T47D (cell line): Measurements from ENCODE around the gene PXYLP1.

ENCODE experiments used
- DNase-seq, 2 experiments: peaks; one replicate each; pipeline versions ENCODE4 v3.0.0 to v3.0.0-alpha.2; 2011 to 2012; ENCODE audit warnings: low read depth in 1 of 2, low spot score in 1 of 2
- JUND ChIP-seq: IDR thresholded peaks from 2 replicates; pipeline ENCODE4 v1.6.1; 2012; ENCODE audit warnings: low read depth
- in situ Hi-C: cut with HindIII; loops from 2 replicates; pipeline ENCODE4 v1.10.0; 2016; ENCODE audit warnings: low sequenced_read_pairs, low pct_unique_long_range_greater_than_20kb

The PXYLP1 gene

DNA sequence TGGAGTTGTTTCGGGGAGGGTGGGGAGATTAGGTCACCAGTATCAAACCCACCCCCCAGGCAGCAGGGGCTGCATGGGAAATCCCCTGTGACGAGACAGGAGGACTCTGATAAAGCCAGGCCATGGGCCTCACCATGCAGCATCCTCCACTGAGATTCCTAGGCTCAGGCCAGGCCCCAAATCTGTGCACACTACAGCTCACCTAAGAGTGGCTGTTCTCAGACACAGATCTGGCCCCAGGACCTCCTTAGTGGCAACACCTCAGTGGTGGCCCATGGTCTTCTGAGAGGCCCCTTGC is 29.0 kb downstream of the PXYLP1 start:
- DNase-seq: no peak
- in situ Hi-C loops: no loop called here
- no peak for TF ChIP-seq JUND

DNA sequence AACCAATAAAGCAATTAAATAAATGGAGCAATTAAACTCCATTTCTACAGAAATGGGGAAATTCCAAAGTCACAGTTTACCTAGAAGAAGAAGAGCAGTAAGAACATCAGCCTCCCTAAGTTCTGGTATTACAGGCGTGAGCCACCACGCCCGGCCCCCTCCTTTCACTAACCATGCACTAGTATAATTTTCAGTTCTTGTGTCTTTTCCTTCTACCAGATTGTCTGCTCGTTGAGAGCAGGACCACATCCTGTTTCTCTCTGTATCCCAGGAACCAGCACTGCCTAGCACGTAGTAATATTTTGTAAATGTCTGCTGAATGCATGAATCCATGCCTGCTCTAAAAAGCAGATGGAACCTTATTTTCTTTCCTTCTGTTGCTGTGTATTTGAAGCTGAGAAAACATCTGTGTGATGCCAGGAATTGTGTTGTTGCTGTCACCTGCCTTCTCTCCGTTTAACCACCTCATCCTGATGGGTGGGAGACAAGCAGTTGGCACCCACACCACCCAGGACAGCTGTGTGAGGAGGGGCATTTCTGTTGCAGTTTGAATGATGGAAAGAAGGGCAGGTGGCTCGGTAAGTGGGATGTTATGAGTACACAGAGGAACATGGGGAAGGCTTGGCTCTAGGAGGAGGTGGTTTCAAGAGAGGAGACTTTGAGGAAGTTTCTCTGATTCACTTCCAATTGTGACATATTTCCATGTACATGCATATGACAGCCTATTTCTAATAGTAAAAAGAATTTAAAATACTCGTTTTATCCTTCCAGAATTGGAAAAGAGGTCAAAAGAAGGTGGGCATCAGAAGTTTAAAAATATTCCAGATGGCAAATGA is 30.1 kb downstream of the PXYLP1 start:
- no peak for DNase-seq

DNA sequence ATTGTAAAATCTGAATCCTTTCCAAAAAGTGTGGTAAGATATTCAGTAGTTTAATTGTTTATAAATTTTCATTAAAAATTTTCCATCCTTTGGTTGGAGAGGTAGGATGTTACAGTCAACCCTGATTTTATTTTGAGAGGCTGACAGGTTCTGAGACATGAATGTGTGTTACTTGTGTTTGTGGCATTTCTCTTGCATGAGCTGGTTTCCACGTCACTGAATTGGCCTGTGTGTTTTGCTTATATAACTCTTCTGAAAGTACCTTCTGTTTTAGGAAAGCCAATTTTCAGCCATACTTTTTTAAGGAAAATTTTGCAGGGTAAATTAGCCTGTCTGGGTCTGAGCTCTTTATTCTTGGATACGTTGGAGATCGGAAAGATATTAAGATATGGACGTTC is 30.7 kb downstream of the PXYLP1 start:
- in situ Hi-C loops: no loop called here
- TF ChIP-seq JUND: no peak
- DNase-seq: no peak

More for the DNA sequence above, 30.1 kb downstream of the PXYLP1 start:
- in situ Hi-C loops: no loop called here
- TF ChIP-seq JUND: no peak

DNA sequence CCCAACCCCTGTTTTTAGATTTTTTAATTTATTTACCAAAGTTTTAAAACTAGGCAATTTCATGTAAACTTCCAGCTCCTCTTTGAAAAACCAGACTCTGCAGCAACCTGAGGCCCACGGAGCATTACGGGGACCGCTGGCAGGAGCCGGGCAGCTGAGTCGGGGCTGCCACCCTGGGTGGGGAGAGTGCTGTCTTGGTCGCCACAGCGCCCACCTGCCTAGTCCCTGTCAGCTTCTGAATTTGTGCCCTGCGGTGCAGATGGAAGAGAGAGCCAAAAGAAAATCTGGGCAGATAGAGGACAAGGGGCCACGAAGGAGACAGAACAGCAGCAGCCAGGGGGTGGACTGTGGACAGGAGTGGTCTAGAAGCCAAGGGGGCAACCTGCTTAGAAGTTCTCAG is 34.6 kb downstream of the PXYLP1 start:
- TF ChIP-seq JUND: no peak
- DNase-seq: no peak
- in situ Hi-C loops: no loop called here

DNA sequence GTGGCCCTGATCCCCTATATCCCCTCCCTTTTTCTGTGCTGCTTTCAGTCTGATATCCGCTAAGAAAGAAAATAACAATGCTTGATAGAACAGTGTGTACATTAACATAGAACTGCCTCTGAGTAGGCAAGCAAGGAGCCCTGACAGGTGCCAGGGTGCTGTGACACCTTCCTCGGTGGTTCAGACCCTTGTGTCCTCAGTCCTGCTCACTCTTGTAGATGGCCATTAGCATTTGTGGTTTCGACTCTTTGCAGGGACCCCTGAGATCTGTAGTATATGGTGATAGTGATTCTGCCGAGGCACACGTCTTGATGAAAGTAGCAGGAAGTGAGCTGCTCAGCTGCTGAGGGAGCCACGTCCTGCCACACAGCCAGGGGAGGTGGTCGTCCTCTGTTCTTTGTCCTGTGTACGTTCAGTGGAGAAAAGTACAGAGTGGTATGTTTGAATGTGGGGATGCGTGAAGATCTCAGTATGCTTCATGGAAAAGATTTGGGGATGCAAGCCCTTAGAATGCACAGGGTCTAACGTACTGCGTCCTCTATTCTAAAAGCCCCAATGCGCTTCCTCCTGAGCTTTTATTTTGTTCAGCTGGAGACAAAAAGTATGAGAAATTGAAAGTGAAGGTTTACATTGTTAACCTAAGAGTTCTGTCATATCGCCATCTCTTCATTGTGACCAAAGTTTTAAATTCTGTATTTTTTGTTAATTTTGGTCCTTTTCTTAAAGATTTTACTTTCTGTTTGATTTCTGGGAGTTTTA is 35.4 kb downstream of the PXYLP1 start:
- no peak for DNase-seq
- in situ Hi-C loops: no loop called here
- no peak for TF ChIP-seq JUND

DNA sequence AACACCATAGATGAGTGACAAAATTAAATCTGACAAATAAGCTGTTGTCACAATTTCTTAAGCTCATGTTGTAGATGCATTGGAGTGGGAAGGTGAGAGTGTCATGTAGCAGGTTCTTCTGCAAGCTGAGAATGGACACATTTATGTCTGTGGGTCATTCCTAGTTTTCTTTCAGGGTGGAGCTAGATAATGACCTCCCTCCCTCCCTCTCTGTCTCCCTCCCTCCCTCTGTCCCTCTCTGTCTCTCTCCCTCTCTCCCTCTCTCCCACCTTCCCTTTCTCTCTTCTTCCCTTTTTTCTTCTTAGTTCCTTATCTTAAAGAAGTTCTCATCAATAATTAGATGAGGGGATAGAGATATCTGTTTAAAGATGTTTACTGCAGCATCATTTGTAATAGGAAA is 36.0 kb downstream of the PXYLP1 start:
- TF ChIP-seq JUND: no peak
- in situ Hi-C loops: no loop called here
- no peak for DNase-seq

DNA sequence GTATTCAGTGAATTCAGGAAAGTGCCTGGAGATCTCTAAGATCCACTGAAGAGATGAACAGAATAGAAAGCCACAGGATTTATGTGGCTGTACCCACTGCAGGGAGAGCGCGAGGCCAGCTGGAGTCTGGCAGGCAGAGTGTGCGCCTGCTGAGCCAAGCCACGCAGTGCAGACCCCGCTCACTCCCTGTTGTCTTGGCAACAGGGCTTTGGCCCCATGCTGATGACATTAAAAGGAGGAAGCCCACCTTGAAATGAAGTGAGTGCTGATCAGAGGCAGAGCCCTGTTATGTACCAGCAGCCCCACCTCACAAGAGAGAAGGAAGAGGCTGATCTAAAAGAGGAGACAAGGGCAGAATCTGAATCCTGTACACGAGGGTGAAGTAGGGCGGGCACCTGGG is 36.7 kb downstream of the PXYLP1 start:
- no peak for TF ChIP-seq JUND
- in situ Hi-C loops: no loop called here
- no peak for DNase-seq

DNA sequence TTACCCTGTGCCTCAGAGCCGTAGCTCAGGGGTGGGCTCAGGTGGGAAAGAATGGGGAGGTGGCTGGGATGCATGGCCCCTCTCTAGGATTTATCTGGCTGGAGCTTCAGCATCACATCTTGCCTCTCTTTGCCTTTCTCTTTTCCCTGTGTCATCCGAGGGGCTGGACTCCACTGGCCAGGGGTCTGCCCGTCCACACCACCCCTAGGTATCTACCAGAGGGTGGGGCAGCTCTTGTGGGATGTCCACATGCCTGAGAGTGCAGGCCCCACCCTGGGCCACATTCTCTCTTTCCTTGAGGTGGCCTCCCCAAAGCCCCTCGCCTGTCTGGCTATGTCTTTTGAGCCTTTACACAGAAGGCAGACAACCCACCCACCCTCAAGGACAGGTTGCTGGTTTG is 37.2 kb downstream of the PXYLP1 start:
- no peak for TF ChIP-seq JUND
- in situ Hi-C loops: no loop called here
- no peak for DNase-seq

DNA sequence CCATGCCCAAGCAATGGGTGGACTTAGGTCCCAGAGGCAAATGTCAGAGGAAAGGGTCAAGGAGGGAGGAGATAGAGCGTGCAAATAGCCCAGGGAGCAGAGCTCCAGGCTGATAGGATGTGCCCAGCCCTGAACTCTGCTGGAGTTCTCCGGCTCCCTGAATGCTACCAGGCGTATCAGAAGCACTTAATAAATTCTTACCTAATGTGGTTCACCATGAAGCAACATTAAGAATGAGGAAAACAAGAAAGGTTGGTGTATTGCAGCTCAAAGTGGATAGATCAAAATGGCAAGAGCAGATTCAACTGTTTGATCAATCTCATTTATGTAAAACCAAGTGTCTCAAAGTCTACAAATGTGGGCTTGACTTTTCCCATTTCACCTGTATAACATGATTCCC is 38.3 kb downstream of the PXYLP1 start:
- TF ChIP-seq JUND: no peak
- no peak for DNase-seq
- in situ Hi-C loops: no loop called here

DNA sequence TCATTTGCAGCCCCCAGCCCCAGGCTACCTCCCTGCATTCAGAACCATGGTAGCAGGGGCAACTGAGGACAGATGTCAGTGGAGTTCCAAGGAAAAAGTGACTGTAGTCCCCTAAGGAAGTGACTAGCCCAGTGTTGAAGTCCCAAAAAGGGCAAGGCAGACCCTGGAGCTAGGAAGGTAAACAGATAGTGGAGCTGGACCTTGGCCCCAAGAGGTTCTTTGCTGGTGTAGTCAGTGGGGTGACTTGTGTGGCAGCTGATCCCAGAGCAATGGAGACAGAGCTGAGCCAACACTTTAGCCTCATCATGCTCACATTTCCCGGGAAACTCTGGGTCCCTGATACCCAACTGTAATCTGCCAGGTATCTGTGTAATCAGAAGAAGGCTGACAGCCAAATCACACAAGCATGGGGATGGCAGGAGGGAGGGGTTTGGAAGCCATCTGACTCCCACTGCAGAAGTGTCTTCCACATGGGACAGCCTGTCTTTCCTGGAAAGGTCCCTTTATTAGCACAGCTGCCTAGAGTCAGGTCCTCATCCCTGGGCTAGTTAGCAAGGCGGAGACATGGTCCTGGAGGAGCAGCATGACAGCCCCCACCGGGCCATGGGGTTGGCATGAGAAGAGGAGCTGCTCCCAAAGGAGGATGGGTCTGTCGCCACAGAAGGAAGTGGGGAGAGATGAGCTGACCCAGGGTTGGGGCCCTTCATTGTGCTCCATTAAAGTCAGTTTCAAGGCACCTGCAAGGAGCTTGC is 39.8 kb downstream of the PXYLP1 start:
- no peak for TF ChIP-seq JUND
- DNase-seq: no peak
- in situ Hi-C loops: no loop called here

DNA sequence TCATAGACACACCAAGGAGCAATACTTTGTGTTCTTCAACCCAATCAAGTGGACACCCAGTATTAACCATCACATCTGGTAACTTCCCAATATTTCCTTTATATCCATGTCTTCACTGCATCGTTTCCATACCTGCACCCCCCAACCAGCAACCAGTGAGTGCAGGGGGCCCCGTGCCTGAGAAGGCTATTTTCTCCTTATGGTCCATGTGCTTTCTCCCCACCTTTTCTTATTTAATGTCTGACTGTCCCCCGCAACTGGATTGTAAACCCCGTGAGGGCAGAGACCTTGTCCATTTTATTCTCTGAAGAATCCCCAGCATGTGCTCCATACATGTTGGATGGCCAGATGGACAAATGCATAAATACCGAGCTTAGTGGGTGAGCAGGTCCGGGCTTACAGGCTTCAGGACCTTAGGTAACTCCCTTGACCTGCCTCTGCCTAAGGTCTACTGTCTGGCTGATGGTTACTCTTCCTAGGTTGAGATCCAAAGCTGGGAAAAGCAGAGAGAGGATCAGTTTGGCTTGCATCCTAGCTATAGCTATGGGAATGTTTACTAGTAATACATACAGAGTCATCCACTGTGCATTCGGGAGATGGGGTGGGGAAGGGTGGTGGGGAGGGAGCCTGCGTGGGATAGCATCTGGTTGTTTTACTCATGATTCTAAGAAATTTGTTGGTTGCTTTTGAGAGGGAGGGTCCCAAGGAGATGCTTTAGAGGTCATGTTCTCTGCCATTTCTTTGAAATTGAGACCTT is 41.5 kb downstream of the PXYLP1 start:
- DNase-seq: no peak
- in situ Hi-C loops: no loop called here
- TF ChIP-seq JUND: no peak

DNA sequence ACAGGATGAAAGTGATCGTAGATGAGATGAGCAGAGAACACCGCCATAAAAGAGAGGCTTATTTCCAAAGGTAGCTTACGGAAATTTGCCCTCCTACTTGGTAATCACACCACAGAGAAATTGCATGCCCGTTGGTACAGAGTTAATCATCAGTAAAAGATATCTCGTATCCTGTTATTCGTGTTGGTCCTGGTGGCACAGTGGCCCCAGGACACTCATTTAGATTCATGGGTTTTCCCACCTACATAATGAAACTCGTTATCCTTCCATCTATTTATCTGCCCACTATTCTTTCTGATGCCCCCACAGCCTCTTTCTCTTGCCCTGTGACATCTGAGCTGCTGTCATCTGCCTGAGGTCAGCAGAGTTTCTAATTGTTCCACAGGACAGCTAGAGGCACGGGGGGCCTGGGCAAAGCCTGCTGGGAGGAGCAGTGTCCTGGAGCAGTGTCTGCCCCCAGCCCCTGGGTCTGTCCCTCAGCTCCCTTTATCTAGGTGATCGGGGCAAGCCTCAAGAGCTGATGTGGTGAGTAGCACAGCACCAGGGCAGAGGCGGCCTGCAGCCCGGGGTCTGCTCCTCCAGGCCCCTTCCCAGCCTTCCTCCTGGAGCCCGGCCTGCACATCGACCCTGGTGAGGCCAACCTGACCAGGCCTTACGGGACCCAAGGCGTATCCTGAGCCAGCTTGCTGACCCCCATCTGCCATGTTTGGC is 42.2 kb downstream of the PXYLP1 start:
- in situ Hi-C loops: no loop called here
- TF ChIP-seq JUND: no peak
- no peak for DNase-seq
